Upper lobe of right lung (tissue), 1 donor: ENCODE results near the gene CFAP73. TPM values are rescaled to one million over a fixed set of nuclear protein-coding genes. Genes with fewer than 3 reads are reported as not detected.

Experiments used
- ATAC-seq: fragments of 200-7000 bp; cut with Tn5 transposase; one replicate; pipeline ENCODE4 v1.9.1; 2020; ENCODE audit warnings: mild to moderate bottlenecking, moderate library complexity
- DNase-seq: peaks from one replicate; pipeline ENCODE4 v3.0.0-alpha.2; 2020
- H3K27ac ChIP-seq: fragments of 200-600 bp; one replicate; pipeline ENCODE4 v1.8.0; 2022
- H3K27me3 ChIP-seq: fragments of 200-600 bp; one replicate; pipeline ENCODE4 v1.8.0; 2022; ENCODE audit warnings: mild to moderate bottlenecking
- H3K36me3 ChIP-seq: fragments of 200-600 bp; one replicate; pipeline ENCODE4 v1.8.0; 2022
- H3K4me1 ChIP-seq: fragments of 200-600 bp; one replicate; pipeline ENCODE4 v1.8.0; 2022
- H3K4me3 ChIP-seq: fragments of 200-600 bp; one replicate; pipeline ENCODE4 v1.8.0; 2022; ENCODE audit warnings: mild to moderate bottlenecking
- H3K9me3 ChIP-seq: fragments of 200-600 bp; one replicate; pipeline ENCODE4 v1.8.0; 2022
- intact Hi-C: fragments of 100-400 bp; cut with DNase I; formaldehyde crosslinking; loops from one replicate; pipeline ENCODE4 v1.11.0; 2022
- total RNA-seq: library from RNA; stranded (reverse); fragmentation: NEBNext Ultra II Directional; extraction: Animal tissue kit (Norgen Biotek cat#: 25700); gene quantifications from one replicate; pipeline ENCODE4 v1.2.1, GENCODE V29; 2021
- TF ChIP-seq, protein P1 (sequence below): fragments of 200-600 bp; IDR thresholded peaks from one replicate; pipeline ENCODE4 v1.8.0; 2022; ENCODE audit warnings: antibody characterized with exemption
- donor health status: DM: no; HTN: yes; CAD: no; lungs with severe emphysema.

CFAP73 gene
- total RNA-seq, 1 donor from 2014 or later = not detected

DNA sequence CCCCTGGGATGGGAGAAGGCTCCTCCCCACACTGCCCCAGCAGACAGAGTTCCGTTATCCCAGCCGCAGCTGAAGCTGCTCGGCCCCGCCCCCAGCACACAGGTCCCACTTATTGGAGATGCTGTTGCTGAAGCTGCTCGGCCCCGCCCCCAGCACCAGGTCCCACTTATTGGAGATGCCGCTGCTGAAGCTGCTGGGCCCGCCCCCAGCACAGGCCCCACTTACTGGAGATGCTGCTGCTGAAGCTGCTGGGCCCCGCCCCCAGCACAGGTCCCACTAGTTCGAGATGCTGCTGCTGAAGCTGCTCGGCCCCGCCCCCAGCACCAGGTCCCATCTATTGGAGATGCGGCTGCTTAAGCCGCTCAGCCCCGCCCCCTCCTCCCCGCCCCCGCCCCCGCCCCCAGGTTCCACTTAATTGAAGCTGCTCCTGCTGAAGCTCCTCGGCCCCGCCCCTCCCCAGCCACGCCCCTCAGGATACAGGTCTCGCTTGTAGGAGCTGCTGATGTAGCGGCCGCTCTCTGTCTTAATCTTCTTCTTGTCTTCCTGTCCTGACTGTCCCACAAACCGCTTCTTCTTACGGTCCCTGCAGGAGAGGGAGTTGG lies 12.0 kb downstream of the CFAP73 start:
- no peaks in the 10 kb centered on the region for H3K9me3 ChIP-seq
- H3K4me3 ChIP-seq = no peak overlapping the region
- intact Hi-C loops = no loop called here
- H3K4me1 ChIP-seq = no peaks in the 10 kb centered on the region
- no peak overlapping the region for H3K27ac ChIP-seq
- TF ChIP-seq, protein P1, sequence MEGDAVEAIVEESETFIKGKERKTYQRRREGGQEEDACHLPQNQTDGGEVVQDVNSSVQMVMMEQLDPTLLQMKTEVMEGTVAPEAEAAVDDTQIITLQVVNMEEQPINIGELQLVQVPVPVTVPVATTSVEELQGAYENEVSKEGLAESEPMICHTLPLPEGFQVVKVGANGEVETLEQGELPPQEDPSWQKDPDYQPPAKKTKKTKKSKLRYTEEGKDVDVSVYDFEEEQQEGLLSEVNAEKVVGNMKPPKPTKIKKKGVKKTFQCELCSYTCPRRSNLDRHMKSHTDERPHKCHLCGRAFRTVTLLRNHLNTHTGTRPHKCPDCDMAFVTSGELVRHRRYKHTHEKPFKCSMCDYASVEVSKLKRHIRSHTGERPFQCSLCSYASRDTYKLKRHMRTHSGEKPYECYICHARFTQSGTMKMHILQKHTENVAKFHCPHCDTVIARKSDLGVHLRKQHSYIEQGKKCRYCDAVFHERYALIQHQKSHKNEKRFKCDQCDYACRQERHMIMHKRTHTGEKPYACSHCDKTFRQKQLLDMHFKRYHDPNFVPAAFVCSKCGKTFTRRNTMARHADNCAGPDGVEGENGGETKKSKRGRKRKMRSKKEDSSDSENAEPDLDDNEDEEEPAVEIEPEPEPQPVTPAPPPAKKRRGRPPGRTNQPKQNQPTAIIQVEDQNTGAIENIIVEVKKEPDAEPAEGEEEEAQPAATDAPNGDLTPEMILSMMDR = no peak
- peaks cover 91% of the 10 kb centered on the region for H3K36me3 ChIP-seq
- ATAC-seq = no peak
- DNase-seq = no peak
- no peaks in the 10 kb centered on the region for H3K27me3 ChIP-seq

DNA sequence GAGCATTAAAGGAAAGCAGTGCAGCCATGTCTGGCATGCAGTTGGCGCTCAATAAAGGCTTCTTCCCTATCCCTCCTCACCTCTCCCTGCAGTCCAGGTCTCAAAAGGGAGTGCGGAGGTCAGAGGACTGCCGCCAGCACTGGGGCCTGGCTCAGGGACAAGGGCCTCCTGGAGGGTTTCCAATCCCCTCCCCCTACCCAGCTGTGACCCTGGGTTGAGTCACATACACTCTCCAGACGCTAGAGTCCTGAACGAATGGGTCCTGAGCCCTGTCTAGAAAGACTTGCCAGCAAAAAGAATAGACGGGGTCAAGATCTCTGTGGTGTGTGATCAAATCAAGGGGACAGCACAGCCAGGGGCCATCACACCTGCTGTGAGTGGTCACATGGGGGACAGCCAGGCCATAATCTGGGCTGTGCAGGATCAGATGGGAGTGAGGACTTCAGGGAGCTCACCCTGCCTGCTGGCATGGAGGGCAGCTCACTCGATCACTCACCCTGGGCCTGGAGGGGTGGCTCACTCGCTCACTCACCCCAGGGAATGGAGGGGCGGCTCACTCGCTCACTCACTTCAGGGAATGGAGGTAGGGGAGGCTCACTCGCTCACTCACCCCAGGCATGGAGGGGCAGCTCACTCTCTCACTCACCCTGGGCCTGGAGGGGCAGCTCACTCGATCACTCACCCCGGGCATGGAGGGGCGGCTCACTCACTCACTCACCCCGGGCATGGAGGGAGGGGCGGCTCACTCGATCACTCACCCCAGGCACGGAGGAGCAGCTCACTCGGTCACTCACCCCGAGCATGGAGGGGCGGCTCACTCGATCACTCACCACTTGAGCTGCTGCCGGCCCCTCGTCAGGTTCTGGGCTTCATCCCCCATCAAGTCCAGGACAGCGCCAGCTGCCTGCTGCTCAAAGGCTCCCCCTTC lies 12.8 kb downstream of the CFAP73 start:
- intact Hi-C loops = no loop called here
- DNase-seq = no peak
- H3K4me3 ChIP-seq = no peak overlapping the region
- no peak for ATAC-seq
- H3K36me3 ChIP-seq = peaks cover 96% of the 10 kb centered on the region
- H3K4me1 ChIP-seq = no peaks in the 10 kb centered on the region
- no peak overlapping the region for H3K27ac ChIP-seq
- no peaks in the 10 kb centered on the region for H3K9me3 ChIP-seq
- TF ChIP-seq, protein P1 = no peak
- no peaks in the 10 kb centered on the region for H3K27me3 ChIP-seq

DNA sequence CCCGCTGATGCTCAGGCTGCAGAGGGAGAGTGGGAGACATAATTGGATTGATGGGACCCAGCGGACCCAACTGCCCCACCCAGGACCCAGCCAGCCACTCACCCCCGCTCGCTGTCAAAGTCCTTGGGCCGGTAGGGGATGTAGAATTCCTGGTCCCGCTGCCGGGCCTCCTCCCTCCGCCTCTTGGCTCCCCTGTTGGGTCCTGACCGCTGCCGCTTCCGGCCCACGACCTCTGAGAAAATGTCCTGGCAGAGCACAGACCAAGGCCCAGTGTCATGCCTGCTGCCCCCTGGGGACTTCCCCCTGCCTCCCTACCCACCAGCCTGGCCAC lies 13.5 kb downstream of the CFAP73 start:
- DNase-seq (no peak), ATAC-seq (no peak)
- Histone ChIP-seq H3K27ac (no peak overlapping the region), H3K9me3 (no peaks in the 10 kb centered on the region), H3K27me3 (no peaks in the 10 kb centered on the region), H3K4me3 (no peak overlapping the region), H3K4me1 (no peaks in the 10 kb centered on the region), H3K36me3 (peaks cover 96% of the 10 kb centered on the region)
- TF ChIP-seq, protein P1 = no peak
- intact Hi-C loops = no loop called here

DNA sequence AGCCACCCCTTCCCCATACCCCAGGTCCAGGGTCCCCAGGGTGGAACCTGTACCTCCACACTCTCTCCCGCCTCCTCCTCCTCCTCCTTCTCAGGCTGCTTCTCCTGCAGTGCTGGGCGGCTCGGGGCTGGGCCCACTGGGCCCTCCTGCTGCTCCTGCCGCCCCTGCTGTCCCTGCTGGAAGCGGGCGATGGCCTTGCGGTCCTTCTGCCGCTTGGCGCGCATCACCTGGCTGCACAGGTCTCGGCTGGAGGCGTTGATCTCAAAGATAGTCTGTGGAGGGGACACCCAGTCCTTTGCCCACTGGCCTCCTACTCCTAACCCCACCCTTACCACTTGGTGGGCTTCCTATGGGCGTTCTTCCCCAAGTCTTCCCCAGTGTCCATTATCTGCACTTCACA lies 14.5 kb downstream of the CFAP73 start:
- ATAC-seq = no peak
- H3K36me3 ChIP-seq = peaks cover 96% of the 10 kb centered on the region
- no peak for DNase-seq

DNA sequence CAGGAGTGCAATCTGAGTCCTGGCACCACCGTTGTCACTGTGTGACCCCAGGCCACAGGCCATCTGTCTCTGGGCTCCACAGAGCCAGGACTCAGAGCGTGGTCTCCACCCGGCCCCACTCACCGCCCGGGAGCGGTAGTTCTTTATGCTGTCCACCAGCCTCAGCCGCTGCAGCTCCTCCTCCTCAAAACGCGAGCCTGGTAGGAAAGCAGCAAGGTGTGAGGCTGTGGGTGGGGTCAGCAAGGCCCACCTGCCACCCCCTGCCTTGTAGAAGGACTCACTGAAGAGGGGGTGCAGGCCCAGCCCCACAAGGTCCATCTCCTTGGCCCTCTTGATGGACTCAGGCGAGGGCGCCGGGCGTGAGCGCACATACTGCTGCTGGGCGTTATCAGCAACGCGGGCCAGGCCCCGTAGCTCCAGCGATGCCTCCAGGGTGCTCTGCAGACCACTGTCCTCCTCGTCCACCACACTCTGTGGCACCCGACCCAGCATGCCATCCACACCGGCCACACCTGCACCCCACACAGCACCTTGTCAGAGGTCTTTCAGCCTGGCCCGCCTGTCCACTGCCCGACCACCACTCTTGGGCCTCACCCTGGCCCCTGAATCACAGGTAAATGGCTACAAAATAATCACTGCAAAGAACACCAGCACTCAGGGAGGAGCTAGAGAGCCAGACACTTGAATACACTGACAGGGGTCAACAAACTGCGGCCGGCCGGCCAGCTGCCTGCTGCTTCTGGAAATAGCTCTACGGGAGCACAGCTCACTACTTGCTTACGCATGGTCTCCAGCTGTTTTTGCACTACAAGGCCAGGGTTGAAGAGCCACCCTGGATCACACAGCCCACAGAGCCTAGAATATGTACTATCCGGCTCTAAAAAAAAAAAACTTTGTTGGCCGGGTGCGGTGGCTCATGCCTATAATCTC lies 16.3 kb downstream of the CFAP73 start:
- no peak overlapping the region for H3K27ac ChIP-seq
- TF ChIP-seq, protein P1 = no peak
- peaks cover 96% of the 10 kb centered on the region for H3K36me3 ChIP-seq
- H3K4me3 ChIP-seq = no peak overlapping the region
- H3K27me3 ChIP-seq = no peaks in the 10 kb centered on the region
- no peak for DNase-seq
- intact Hi-C loops = no loop called here
- peak; percentile 5 for ATAC-seq
- no peaks in the 10 kb centered on the region for H3K9me3 ChIP-seq
- H3K4me1 ChIP-seq = no peaks in the 10 kb centered on the region

More for the DNA sequence above, 14.5 kb downstream of the CFAP73 start:
- no peaks in the 10 kb centered on the region for H3K9me3 ChIP-seq
- H3K4me3 ChIP-seq = no peak overlapping the region
- TF ChIP-seq, protein P1 = no peak
- intact Hi-C loops = no loop called here
- H3K27me3 ChIP-seq = no peaks in the 10 kb centered on the region
- no peaks in the 10 kb centered on the region for H3K4me1 ChIP-seq
- H3K27ac ChIP-seq = no peak overlapping the region
